Smooth muscle cell (in vitro differentiated cells): ENCODE measurements around the gene KCTD5. TPM values are rescaled to one million over a fixed set of nuclear protein-coding genes. Genes with fewer than 3 reads are reported as not detected.
"Not testable (repeated sequence)": the region's sequence is repeated elsewhere in the genome, so short reads cannot be mapped to it uniquely, and the experiment has no call there.

Experiments
- DNase-seq: peaks from one replicate; lab custom pipeline; 2025; ENCODE audit not compliant: unreplicated experiment; lab: John Stamatoyannopoulos, UW
- H2AFZ ChIP-seq: fragments of 200-600 bp; sonication (generic); 2 replicates; pipeline ENCODE4 v1.6.0; 2016; ENCODE audit warnings: antibody characterized with exemption, low read depth, mild to moderate bottlenecking
- H3F3A ChIP-seq: fragments of 200-600 bp; sonication (generic); 2 replicates; pipeline ENCODE4 v1.6.0; 2017; ENCODE audit warnings: antibody characterized with exemption, low read depth
- H3K27ac ChIP-seq: fragments of 200-600 bp; sonication (generic); 2 replicates; pipeline ENCODE4 v1.5.1; 2016; ENCODE audit warnings: low read depth, mild to moderate bottlenecking
- H3K27me3 ChIP-seq: fragments of 200-600 bp; sonication (generic); 2 replicates; pipeline ENCODE4 v1.6.1; 2016; ENCODE audit warnings: low read depth, mild to moderate bottlenecking
- H3K36me3 ChIP-seq: fragments of 200-600 bp; sonication (generic); 2 replicates; pipeline ENCODE4 v1.5.1; 2016; ENCODE audit warnings: low read depth
- H3K4me1 ChIP-seq: fragments of 200-600 bp; sonication (generic); 2 replicates; pipeline ENCODE4 v1.5.1; 2016; ENCODE audit warnings: low read depth
- H3K4me2 ChIP-seq: fragments of 200-600 bp; sonication (generic); 2 replicates; pipeline ENCODE4 v1.6.0; 2016; ENCODE audit warnings: mild to moderate bottlenecking
- H3K4me3 ChIP-seq: fragments of 200-600 bp; sonication (generic); 2 replicates; pipeline ENCODE4 v1.5.1; 2016; ENCODE audit warnings: mild to moderate bottlenecking
- H3K79me2 ChIP-seq: fragments of 200-600 bp; sonication (generic); 2 replicates; pipeline ENCODE4 v1.6.0; 2016; ENCODE audit warnings: low read depth, mild to moderate bottlenecking
- H3K9ac ChIP-seq: fragments of 200-600 bp; sonication (generic); 2 replicates; pipeline ENCODE4 v1.6.0; 2016; ENCODE audit warnings: low read depth
- H3K9me3 ChIP-seq: fragments of 200-600 bp; sonication (generic); replicated peaks from 2 replicates; pipeline ENCODE4 v1.5.1; 2016; ENCODE audit warnings: low read depth
- H4K20me1 ChIP-seq: fragments of 200-600 bp; sonication (generic); 2 replicates; pipeline ENCODE4 v1.6.0; 2016; ENCODE audit warnings: low read depth
- WGBS: methylation state at CpG from one replicate; pipeline ENCODE4 v1.1.7; 2016; ENCODE audit warnings: low lambda C conversion rate; 5-methylcytosine and 5-hydroxymethylcytosine counted together
- polyA plus RNA-seq: library from polyadenylated mRNA; unstranded; fragments of >200 nt; fragmentation: Nextera tagmentation; extraction: Ambion mirVana; gene quantifications from 2 replicates; pipeline ENCODE4 v1.2.1, GENCODE V29; 2016
- total RNA-seq: library from RNA; depleted of rRNA; stranded (reverse); fragments of >200 nt; gene quantifications from 2 replicates; pipeline ENCODE4 v1.2.3, GENCODE V29; 2014
- TF ChIP-seq, protein P1 (sequence below): fragments of 200-600 bp; sonication (generic); IDR thresholded peaks from 2 replicates; pipeline ENCODE4 v1.5.1; 2017; ENCODE audit warnings: borderline replicate concordance, mild to moderate bottlenecking, antibody characterized with exemption; ENCODE audit not compliant: insufficient read depth, poor library complexity, severe bottlenecking

KCTD5 gene
- total and polyA plus RNA-seq, 2 experiments from 2014 or later: 35.5 to 38.2 TPM

DNA sequence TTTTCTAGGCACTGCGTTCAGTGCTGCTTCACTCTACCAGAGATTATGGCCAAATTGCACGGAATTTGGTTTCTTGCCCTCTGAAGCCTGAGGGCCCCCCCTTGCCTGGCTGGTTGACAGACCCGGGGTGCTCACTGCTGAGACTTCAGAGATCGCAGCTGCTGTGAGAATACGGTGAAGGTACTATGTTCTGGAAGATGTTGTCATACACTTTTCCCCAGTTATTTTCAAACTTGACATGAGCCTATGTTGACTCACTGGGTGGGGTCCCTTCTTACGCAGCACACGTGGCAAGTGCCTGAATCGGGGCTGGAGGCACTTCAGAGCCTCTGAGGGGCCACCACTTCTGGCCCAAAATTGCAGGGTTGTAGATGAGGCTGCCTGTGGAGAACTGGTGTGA, 2.0 kb upstream of the KCTD5 start:
- WGBS: 95% methylated on average over 8 of the region's 8 CpGs
- not testable (repeated sequence) for DNase-seq

DNA sequence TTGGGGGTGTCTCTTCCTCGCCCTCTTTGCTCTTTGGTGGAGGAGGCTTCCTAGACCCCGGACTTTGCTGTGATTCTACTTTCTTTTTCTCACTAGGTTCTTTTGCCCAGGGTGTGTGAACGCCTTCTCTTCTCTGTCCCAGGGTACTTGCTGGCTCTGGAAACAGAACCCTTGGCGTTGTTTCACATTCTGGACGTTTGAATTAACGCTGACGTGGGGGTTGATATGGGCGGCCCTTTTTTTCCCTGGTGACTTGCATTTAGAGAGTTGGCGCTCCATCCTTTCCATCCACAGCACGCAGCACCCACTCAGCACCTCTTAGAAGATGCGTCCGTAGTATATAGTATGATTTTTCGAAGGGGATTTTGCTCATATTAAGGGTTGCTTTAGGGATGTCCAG, 718 bp downstream of the KCTD5 start:
- not testable (repeated sequence) for DNase-seq, H3F3A ChIP-seq, H3K27me3 ChIP-seq, H3K9me3 ChIP-seq, H3K36me3 ChIP-seq, H2AFZ ChIP-seq, H3K4me1 ChIP-seq
- H3K9ac ChIP-seq: peak overlapping the region; percentile 95
- H3K27ac ChIP-seq: peak overlapping the region; percentile 82
- WGBS: 16% methylated on average over 13 of the region's 13 CpGs
- peaks cover 27% of the 10 kb centered on the region for H4K20me1 ChIP-seq
- peak overlapping the region; percentile 99 for H3K4me3 ChIP-seq
- H3K4me2 ChIP-seq: peak overlapping the region; percentile 100
- peaks cover 47% of the 10 kb centered on the region for H3K79me2 ChIP-seq

More for the DNA sequence above, 2.0 kb upstream of the KCTD5 start:
- Histone ChIP-seq H4K20me1 (peaks cover 14% of the 10 kb centered on the region), H3K27ac (peak overlapping the region; percentile 67), H3K79me2 (peaks cover 33% of the 10 kb centered on the region)
- not testable (repeated sequence) for H2AFZ ChIP-seq, H3K4me2 ChIP-seq, H3K9ac ChIP-seq, H3K9me3 ChIP-seq, H3K4me1 ChIP-seq, H3K36me3 ChIP-seq, H3K27me3 ChIP-seq, H3K4me3 ChIP-seq, H3F3A ChIP-seq

DNA sequence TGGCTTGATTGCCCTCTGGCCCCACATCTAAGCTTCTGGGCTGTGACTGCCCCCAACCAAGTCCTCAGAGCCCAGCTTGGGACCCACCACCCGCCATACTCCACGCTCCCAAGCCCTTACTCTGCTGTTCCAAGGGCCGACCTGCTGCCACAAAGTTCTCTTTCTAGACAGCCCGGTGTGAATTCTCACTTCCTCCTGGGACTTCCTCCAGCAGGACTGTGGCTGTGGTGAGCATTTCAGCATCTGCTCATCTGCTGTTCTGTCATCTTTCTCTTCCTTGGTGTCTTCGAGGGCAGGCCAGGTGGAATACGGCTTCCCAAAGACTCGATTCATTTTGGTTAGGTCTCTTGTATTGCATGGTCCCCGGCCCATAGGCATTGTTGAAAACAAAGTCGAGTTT, 3.8 kb downstream of the KCTD5 start:
- not testable (repeated sequence) for H3K9ac ChIP-seq, H3K4me2 ChIP-seq, H3K27ac ChIP-seq, DNase-seq, H2AFZ ChIP-seq, H3K9me3 ChIP-seq, H3K27me3 ChIP-seq, H3K4me3 ChIP-seq, H3K4me1 ChIP-seq, H3K36me3 ChIP-seq, H3F3A ChIP-seq
- no CpG with 5 or more reads among the region's 9 CpGs for WGBS
- peaks cover 45% of the 10 kb centered on the region for H4K20me1 ChIP-seq
- H3K79me2 ChIP-seq: peaks cover 52% of the 10 kb centered on the region

DNA sequence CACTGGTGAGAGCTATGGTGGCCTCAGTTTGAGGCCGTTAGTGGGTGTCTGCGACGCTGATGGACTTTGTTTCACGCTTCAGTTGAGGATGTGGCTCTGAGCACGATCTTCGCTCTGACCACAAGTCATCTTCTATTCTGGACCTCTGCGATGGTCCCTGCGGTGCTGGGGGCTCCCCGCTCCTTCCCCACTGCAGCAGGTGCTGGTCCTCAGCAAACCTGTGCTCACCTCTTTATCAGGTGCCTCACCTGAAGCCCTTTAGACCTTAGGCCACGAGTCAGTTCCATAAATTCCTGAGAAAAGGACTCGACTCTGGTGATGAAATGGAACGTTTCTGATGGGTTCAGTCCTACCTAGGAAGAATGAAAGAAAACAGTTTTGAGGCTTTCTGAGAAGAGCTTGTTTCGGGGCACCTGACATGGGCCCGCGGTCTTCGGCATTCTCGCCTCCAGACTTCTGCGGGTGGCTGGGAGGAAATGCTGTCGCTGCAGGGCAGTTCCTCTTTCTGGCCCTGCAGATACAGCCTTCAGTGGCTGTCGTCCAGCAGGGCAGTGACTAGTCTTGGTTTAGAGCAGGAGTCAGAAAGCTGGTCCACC, 4.7 kb downstream of the KCTD5 start:
- WGBS: 94% methylated on average over 17 of the region's 20 CpGs
- H3K27me3 ChIP-seq: no peaks in the 10 kb centered on the region
- H3K36me3 ChIP-seq: no peaks in the 10 kb centered on the region
- peaks cover 54% of the 10 kb centered on the region for H4K20me1 ChIP-seq
- H3K4me2 ChIP-seq: no peak overlapping the region
- TF ChIP-seq, protein P1, sequence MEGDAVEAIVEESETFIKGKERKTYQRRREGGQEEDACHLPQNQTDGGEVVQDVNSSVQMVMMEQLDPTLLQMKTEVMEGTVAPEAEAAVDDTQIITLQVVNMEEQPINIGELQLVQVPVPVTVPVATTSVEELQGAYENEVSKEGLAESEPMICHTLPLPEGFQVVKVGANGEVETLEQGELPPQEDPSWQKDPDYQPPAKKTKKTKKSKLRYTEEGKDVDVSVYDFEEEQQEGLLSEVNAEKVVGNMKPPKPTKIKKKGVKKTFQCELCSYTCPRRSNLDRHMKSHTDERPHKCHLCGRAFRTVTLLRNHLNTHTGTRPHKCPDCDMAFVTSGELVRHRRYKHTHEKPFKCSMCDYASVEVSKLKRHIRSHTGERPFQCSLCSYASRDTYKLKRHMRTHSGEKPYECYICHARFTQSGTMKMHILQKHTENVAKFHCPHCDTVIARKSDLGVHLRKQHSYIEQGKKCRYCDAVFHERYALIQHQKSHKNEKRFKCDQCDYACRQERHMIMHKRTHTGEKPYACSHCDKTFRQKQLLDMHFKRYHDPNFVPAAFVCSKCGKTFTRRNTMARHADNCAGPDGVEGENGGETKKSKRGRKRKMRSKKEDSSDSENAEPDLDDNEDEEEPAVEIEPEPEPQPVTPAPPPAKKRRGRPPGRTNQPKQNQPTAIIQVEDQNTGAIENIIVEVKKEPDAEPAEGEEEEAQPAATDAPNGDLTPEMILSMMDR: no peak
- no peaks in the 10 kb centered on the region for H3K4me1 ChIP-seq
- H3K9me3 ChIP-seq: no peaks in the 10 kb centered on the region
- no peak overlapping the region for H3K27ac ChIP-seq
- H3K79me2 ChIP-seq: peaks cover 52% of the 10 kb centered on the region
- H2AFZ ChIP-seq: no peak overlapping the region
- no peak overlapping the region for H3K4me3 ChIP-seq
- H3F3A ChIP-seq: no peaks in the 10 kb centered on the region
- H3K9ac ChIP-seq: no peak overlapping the region
- no peak for DNase-seq

DNA sequence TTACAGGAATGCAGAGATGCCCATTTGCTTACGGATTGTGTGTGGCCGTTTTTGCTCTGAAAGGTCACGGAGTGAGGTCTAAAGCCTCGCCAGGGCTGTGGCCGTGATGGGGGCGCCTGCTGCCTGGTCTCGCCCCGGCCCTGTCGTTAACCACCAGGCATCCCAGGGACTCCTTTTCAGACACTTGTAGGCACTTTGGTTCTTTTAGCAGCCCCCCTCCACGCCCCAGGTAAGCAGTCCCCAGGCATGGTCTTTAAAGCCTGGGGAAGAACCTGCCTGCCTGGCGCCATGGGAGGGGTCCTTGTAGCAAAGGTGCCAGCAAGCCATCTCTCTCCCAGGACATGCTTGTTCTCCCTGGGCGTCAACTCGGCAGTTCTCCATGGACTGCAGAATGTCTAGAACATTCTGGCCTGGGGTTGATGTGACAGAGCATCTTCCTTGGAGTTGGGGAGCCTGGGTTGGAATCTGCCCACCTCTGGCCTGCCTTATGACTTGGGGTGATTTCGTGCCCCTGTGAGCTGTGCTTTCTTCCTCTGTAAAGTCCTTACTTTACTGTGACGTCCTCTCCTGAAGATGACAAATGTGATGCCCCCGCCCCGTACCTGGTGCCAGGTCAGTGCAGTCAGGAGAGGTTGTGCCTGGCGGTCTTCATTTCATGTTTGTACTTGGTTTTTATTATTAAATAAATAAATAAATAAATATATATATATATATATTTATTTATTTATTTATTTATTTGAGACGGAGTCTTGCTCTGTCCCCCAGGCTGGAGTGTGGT, 5.4 kb downstream of the KCTD5 start:
- Histone ChIP-seq H3K27ac (no peak overlapping the region), H3F3A (no peaks in the 10 kb centered on the region), H3K9me3 (no peaks in the 10 kb centered on the region), H3K4me1 (no peaks in the 10 kb centered on the region), H3K9ac (no peak overlapping the region), H3K79me2 (peaks cover 53% of the 10 kb centered on the region), H3K36me3 (no peaks in the 10 kb centered on the region), H3K27me3 (no peaks in the 10 kb centered on the region), H3K4me2 (no peak overlapping the region), H3K4me3 (no peak overlapping the region), H4K20me1 (peaks cover 59% of the 10 kb centered on the region), H2AFZ (no peak overlapping the region)
- DNase-seq: no peak
- TF ChIP-seq, protein P1: no peak
- WGBS: 96% methylated on average over 19 of the region's 19 CpGs

DNA sequence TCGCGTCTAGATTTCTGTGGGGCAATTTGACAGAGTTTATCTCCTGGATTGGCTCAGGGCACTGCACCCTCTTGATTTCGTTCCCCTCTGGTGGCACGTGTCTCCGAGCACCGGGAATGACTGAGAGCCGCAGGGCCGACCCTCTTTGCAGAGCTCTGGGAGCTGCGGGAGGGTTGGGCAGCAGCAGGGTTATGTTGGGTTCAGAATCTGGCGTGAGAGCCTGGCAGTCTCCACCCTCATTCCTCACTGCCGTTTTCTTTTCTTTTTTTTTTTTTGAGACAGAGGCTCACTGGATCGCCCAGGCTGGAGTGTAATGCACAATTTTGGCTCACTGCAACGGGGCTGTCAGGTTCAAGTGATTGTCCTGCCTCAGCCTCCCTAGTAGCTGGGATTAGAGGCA, 7.1 kb downstream of the KCTD5 start:
- not testable (repeated sequence) for DNase-seq, H3K4me1 ChIP-seq, H3K4me3 ChIP-seq, H3K27me3 ChIP-seq, H3F3A ChIP-seq, H3K4me2 ChIP-seq, H2AFZ ChIP-seq, H3K36me3 ChIP-seq, H3K27ac ChIP-seq, H3K9me3 ChIP-seq, H3K9ac ChIP-seq
- WGBS: 94% methylated on average over 5 of the region's 13 CpGs
- Histone ChIP-seq H3K79me2 (peaks cover 46% of the 10 kb centered on the region), H4K20me1 (peaks cover 60% of the 10 kb centered on the region)
